ENCODE results near the gene ACTN4. TPM values are rescaled to one million over a fixed set of nuclear protein-coding genes. Genes with fewer than 3 reads are reported as not detected.
A peak's percentile ranks its signal among the peaks of the same experiment; 100 is the strongest.

Gene ACTN4
- total RNA-seq, 1 donor from 2014 or later: 178 TPM

DNA sequence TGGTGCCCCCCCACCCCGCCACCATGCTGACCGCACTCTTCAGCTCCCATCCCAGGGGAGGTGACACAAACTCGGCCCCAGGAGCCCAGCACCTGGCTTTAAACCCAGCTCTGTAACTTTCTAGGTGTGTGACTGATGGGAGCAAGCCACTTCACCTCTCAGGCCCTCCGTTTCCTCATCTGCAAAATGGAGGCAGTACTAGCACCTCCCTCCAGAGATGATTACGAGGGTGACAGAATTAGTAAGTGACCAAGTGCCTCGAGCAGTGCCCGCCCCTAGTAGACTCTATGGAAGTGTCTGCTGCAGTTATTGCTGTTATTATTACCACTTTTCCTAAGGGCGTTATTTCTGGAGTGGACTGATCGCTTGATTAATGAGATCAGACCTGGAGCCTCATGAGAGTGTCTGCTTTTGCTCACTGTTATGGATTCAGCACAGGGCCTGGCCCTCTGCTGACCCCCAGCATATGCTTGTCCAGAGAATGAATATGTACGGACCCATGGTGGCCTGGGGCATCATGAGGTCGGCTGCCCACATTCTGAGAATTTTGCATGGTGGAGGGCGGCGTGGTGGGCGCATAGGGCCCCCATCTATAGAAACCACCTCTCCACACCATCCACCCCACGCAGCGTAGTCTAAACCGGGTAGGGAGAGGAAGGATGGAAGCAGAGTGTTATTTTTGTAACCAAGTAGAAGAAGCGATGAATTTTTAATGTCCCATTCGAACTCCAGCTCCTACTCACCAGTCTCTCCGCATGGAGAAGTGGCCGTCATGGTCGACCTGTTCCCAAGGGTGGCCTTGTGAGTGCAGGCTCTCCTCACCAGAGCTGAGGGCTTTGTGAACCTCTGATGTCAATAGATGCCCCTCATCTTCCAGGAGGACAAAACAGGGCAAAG is 48.6 kb downstream of the ACTN4 start:
- no peak for DNase-seq

DNA sequence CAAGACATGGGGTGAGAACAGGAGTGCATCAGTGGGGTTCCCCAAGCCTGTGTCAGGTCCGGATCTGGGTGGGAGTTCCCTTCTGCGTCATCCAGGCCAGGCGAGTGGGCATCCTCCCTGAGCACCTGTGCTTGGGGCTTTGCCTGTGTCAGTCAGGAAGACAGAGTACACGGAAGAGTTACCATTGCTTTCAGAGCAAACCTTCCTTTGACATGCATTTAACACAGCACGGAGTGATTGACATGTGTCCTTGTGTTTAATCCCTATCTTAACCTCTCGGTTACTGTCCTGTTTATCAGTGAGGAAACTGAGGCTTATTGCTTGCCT is 49.2 kb downstream of the ACTN4 start:
- no peak for DNase-seq

- DNase-seq: no peak
Measured at GRCh38 chr19:38697197-38697596, 49.7 kb downstream of the ACTN4 start.

- DNase-seq: no peak
Measured at GRCh38 chr19:38697641-38698071, 50.2 kb downstream of the ACTN4 start.

DNA sequence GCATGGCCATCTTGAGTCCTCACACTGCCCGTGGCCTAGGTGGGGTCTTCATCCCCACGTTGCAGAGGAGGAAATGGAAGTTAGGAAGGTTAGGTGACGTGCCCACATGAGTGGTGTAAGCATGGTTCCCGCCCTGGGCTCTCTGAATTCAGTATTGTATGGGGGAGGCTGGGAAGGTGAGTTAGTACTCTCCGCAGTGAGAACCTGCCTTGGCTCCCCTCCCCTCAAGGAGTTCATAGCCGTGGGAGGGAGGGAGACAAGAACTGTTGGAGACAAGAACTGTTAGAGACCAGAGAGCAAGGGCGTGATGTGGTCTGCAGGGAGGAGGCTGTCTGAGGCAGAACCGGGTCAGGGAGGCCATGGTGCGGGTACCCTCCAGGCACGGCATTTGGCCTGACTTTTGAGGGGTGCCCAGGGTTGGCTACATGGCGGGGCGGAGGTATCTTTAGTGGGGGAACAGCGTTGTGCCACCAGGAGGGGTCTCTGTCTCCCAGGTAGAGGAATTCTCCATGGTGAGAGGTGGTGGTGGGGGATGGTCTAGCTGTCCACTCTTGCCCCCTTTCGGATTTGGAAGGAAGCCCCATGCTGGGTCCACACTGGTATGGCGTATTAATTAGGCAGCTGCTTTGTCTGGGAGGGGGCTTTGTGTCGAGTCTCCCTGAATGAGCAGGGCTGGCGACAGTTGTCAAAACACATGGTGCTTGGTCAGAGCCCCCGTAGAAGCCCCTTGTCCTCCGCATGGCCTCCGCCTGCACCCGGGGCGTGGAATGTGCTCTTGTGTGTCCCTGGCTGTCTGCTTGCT is 51.0 kb downstream of the ACTN4 start:
- DNase-seq: peak; percentile 76

- DNase-seq: no peak
Measured at GRCh38 chr19:38699027-38699346, 51.5 kb downstream of the ACTN4 start.

DNA sequence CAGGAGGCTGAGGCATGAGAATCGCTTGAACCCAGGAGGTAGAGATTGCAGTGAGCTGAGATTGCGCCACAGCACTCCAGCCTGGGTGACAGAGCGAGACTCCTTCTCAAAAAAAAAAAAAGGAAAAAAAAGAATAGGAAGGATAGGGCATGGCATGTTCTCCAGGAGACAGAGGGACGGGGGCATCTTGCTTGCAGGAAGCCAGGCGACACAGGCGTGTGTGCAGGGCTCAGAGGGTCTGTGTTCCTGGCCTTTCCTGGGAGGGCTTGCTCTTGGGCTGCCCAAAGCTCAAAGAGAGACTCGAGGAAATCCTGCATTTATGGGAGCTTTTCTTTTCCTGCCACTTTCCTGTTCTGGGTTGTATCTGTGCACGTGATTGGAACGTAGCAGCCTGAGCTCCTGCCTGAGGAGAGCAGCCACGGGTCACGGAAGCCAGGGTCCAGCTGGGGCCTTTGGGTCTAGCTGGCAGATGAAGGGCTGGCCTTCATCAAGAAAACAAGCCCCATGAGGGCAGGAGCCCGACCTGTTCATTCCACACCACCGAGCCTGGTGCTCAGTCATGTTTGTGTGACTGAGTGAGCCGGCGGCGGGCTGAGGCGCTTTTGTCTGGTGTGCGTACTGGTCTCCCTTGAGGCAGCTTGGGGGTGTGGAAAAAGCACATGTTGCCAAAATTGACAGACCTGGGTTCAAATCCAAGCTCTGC is 52.3 kb downstream of the ACTN4 start:
- no peak for DNase-seq

DNA sequence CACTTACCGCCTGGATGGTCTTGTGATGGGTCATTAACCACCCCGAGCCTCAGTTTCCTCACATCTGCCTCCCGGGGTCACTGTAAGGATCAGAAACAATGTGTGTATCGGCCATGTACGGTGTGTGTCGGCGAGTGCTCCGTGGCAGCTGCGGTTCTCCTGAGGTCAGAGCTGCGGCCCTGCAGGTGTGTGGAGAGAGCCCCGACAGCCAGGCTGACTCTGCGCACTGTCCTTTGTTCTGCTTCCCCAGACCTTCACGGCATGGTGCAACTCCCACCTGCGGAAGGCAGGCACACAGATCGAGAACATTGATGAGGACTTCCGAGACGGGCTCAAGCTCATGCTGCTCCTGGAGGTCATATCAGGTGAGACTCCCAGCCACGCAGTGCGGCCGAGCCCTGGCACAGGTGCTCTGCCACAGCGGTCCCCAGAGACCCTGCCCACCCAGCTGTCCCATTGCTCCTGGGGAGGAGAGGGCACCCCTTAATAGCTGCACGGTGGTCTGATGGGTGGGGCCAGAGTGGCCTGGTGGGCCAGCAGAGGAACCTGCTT is 53.0 kb downstream of the ACTN4 start:
- no peak for DNase-seq

DNA sequence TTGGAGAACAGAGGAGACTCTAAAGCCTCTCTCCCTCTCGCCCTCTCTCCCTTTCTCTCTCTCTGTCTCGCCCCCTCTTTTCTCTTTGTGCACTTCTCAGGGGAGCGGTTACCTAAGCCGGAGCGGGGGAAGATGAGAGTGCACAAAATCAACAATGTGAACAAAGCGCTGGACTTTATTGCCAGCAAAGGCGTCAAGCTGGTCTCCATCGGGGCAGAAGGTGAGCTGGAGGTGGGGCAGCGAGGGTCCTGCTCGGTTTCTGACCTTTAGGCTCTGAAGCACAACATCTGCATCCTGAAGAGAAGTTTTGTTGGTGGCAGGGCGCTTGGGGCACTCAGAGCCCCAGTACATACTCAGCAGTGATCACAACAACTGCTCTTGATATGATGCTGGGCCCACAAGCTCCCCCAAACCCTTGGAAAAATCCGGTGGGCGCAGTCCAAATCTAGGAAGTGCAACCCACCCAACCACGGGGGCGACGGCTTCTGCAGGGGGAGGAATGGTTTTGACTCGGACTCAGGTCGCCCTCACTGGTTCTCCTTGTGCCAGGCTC is 53.5 kb downstream of the ACTN4 start:
- no peak for DNase-seq

DNA sequence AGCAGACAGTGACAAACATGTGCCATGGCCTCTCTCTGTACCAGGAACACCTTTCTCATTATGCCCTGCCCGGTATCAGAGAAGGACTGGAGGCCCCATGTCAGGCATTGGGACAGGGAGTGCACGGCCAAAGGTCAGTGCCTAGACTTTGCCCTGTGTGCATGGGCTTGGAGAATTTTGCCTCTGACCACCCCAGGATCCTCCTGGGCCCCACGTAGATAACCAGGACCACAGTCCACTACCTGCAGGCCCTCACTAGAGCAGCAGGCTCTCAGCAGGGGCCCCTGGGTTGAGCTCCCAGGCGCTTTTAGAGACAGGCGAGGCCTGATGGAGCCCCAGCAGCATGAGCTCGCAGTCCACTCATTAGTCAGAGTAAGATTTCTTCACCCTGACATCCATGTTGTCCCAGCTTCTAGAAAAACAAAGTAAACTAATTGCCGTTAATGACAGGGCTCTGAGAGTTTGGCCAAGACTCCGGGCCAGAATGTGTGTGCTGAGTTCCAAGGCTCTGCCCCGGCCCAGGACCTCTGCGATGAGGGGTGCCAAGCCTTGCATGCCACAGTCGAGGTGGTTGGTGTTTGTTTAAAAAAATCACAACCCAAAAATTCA is 54.1 kb downstream of the ACTN4 start:
- no peak for DNase-seq

GRCh38 chr19:38702278-38702677 is 54.8 kb downstream of the ACTN4 start:
- peak; percentile 80 for DNase-seq

- DNase-seq: no peak
Measured at GRCh38 chr19:38703509-38703908, 56.1 kb downstream of the ACTN4 start.

DNA sequence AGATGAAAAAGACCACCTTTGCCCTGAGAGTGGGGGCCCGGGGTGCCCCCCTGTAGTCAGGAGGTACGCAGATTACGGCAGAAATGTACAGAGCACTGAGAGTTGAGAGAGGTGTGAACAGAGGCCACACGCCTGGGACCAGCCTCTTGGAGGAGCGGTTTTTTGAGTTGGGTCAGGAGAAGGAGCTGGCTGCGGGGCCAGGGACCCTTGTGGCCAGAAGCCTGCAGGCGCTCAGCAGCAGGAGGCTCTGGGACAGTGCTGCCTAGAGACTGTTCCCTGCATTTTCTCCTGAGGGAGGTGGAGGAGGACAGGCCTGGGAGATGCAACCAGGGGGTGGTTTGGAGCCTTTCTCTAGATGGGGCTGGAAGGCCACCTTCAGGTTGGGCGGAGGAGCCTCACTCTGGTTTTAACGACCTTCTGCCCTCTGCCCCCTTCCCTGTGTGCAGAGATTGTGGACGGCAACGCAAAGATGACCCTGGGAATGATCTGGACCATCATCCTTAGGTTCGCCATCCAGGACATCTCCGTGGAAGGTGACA is 57.1 kb downstream of the ACTN4 start:
- no peak for DNase-seq

GRCh38 chr19:38705197-38706019 is 58.0 kb downstream of the ACTN4 start:
- no peak for DNase-seq

DNA sequence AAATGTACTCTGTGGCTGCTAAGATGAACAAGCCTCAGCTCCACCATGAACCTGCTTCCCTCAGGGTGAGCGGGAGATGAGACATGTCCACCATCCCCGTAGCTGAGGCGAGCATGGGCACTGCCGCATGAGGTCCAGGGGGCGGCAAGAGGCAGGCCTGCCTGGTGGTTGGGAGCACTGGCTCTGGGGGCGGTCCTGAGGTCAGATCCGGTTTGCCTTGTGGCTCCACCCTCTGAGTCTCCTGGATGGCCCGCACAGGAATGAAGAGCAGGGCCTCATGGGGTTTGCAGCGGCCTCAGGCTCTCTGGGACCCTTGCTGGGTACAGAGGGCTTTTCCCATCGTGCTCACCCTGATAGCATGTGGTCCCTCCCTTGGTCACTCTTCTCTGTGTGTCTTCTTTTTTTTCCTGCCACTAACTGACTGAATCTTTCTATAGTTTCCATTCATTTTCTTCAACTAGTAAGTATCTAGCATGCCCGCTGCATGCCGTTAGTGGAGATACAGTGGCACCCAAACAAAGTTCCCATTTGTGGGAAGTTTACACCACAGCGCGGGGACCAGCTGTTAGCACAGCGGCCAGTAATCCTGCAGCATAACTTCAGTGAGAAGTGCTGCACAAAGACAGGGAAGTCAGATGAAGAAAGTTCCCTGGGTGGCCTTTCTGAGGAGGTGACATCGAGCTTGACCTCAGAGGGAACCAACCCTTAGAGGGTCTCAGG is 59.5 kb downstream of the ACTN4 start:
- no peak for DNase-seq

- no peak for DNase-seq
Measured at GRCh38 chr19:38707512-38708114, 60.2 kb downstream of the ACTN4 start.

DNA sequence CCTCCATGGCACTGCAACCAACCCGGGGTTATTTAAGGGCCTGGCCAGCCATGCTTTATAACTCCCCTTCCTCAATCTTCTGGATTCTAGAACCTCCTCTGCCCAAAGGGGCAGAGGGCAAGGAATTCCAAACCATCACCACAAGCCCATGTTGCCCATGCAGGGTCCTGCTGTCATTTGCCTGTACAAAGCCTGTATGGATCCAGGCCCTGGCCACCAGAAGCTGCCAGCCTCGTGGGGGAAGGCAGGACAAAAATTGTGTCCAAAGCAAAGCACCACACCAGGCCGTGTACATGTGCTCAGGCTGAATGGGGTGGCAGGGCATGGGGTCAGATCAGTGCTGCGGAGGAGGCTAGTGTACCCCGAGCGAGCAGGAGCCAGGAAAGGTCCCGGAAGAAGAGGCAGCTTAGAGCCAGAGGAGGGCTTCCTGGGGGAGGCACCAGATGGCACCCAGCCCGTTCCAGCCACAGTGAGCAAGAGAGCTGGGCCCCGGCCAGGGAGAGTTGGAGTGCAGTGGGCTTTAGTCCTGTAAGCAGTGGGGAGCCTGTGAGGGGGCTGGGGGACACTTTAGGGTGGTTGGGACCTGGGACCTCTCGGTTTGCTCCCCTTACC is 61.1 kb downstream of the ACTN4 start:
- no peak for DNase-seq

DNA sequence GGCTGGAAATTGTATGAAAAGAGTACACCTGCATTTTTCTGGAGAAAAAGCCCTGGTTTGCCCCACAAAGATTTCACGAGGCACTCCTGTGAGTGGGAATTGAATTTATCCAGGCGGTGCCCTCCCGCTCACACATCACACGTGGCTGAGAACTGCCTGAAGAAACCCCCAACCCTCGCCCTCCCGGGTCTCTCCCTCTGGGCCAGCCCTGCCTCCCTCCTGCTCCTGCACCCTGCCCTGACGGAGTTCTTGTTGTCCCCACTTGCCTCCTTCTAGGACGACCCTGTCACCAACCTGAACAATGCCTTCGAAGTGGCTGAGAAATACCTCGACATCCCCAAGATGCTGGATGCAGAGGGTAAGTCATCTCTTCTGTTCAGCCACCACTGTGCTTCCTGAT is 61.7 kb downstream of the ACTN4 start:
- no peak for DNase-seq
